NCI-H446 treated with DMSO at 0.1 percent for 48 hours (cell line): Measurements from ENCODE around the gene PDIK1L.
"Not testable (repeated sequence)": the region's sequence is repeated elsewhere in the genome, so short reads cannot be mapped to it uniquely, and the experiment has no call there.

Experiments used
- DNase-seq: peaks from one replicate; lab custom pipeline; 2025; lab: John Stamatoyannopoulos, UW

The PDIK1L gene

DNA sequence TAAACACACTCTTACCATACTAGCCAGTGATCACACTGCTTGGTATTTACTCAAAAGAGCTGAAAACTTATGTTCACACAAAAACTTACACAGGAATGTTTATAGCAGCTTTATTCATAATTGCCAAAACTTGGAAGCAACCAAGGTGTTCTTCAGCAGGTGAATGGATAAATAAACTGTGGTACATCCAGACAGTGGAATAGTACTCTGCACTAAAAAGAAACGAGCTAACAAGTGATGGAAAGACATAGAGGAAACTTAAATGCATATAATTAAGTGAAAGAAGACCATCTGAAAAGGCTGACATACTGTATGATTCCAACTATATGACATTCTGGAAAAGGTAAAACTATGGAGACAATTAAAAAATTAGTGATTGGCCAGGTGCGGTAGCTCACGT lies 20.7 kb upstream of the PDIK1L start:
- DNase-seq = no peak

- no peak for DNase-seq
Measured at GRCh38 chr1:26092422-26092821, 19.2 kb upstream of the PDIK1L start.

DNA sequence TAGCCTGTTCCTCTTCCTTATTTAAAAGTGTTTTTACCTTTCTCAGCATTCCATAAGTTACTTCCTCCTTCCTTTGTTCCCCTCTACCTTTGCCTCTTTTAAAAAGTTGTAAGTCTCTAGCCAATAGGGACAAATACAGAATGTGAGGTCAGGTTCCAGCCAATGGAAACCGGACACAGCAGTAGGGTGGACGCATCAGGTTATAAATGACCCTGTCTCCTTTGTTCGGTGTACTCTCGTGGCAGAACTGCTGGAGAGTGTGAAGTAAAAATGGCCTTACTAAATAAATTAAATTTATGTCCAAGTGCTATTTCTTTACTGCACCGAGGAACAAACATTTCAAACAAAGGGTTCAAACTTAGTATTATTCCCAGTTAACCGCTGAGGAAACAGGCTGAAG lies 18.1 kb upstream of the PDIK1L start:
- DNase-seq = not testable (repeated sequence)

DNA sequence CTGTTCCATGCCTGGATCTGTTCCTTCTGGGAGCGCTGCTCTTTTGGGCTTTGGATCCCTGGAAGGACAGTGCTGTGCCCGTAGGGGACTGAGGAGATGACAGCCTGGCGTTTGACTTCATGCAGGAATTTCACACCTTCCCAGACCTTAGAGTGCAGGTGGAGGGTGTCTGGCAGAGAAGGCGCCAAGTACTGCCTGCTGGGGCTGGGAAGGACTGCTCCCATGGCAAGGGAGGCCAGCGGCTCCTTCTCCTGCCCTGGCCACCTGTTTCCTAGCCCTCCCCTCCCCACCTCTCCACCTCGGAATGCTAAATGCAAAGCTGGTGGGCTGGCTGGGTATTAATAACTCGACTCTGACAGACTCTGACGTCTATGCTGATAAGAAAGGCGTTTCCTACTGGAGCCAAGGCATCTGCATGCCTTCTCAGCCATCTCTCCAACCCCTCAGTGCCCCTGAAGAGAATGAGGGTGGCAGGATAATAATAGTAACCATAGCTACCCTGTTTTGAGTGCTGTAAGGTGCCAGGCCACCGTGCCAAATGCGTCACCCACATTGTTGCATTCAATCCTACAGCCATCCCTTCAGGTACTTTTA lies 17.5 kb upstream of the PDIK1L start:
- no peak for DNase-seq

DNA sequence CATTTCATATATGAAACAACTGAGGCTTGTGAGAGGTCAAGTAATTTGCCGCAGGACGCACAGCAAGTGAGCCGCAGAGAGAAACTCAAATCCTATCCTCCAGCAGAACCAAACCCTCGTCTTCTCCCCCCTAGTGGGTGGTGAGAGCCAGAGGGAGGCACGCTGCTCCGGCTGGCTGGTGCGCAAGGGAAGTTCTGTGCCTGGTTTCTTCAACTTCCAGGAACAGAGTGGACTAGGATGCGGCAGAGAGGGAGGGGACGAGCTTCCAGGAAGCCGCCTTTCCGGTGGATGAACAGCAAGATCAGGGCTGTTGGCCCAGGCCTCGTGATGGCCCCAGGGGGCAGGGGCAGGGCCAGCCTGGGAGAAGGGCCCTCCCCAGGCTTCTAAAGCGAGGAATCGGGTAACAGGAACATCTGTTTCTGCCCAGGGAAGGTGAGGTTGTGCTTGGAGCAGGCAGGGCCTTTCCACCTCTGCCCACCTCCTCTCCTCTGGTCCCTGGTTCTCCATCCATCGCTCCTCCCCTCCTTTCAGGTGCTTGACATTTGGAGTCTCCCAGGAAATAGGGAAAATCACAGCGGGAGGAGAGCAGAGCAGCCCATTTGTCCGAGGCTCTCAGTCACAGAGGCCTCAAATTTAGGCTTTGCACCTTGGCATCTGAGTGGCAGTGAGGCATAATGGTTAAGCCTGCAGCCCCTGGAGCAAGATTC lies 16.8 kb upstream of the PDIK1L start:
- DNase-seq = no peak

- no peak for DNase-seq
Measured at GRCh38 chr1:26096471-26096870, 15.2 kb upstream of the PDIK1L start.

- DNase-seq = no peak
Measured at GRCh38 chr1:26097696-26098095, 13.9 kb upstream of the PDIK1L start.

GRCh38 chr1:26098602-26099001 lies 13.0 kb upstream of the PDIK1L start:
- no peak for DNase-seq

- no peak for DNase-seq
Measured at GRCh38 chr1:26099780-26100179, 11.8 kb upstream of the PDIK1L start.

DNA sequence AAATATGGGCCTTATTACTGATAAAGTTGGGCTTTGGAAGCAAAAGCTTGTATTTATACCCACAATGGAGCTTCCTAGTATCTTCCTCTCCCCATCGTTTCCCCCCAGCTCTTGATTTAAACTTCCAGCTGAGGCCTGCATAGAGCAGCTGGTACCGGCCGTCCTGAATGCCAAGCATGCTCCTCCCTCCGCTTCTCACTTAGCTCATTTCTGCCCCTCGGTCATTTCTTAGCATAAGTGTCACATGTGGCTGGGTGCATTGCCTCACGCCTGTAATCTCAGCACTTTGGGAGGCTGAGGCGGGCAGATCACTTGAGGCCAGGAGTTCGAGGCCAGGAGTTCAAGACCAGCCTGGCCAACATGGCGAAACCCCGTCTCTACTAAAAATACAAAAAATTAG lies 11.4 kb upstream of the PDIK1L start:
- DNase-seq = not testable (repeated sequence)

DNA sequence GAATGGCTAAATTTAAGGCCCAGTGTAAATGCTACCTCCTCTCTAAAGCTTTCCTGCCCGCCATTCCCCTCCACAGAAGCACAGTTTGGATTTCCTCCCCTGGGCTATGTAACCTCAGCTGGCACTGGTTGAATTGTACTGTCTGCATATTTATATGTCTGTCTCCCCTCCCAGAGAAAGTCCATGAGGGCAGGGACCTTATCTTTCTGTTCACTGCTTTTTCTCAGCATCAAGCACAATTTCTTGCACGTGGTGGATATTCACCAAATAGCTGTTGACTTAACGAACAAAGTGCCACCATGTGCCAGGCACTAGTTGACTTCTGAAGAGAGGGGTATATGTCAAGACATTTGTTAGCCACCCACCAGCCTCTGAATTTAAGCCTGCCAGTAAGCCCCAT lies 9.5 kb upstream of the PDIK1L start:
- no peak for DNase-seq

DNA sequence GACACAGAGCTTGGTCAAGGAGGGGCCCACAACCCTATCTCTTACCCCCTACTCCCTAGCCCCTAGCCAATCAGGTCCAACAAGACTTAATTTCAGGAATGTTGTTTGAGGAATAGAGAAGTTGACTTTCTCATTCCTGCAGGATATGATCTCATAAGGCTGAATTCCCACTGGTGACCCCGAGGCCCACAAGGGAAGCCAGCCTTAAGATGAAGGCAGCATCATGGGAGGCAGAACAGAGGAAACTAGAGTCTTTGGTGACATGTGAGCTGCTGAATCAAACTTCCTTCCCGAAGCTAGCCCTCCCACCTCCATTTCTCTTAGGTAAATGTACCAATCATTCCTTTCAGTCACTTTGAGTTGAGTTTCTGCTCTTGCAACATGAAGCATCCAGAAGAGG lies 9.1 kb upstream of the PDIK1L start:
- DNase-seq = no peak

GRCh38 chr1:26105226-26105548 lies 6.4 kb upstream of the PDIK1L start:
- DNase-seq = not testable (repeated sequence)

- DNase-seq = no peak
Measured at GRCh38 chr1:26109229-26110164, 2.1 kb upstream of the PDIK1L start.

DNA sequence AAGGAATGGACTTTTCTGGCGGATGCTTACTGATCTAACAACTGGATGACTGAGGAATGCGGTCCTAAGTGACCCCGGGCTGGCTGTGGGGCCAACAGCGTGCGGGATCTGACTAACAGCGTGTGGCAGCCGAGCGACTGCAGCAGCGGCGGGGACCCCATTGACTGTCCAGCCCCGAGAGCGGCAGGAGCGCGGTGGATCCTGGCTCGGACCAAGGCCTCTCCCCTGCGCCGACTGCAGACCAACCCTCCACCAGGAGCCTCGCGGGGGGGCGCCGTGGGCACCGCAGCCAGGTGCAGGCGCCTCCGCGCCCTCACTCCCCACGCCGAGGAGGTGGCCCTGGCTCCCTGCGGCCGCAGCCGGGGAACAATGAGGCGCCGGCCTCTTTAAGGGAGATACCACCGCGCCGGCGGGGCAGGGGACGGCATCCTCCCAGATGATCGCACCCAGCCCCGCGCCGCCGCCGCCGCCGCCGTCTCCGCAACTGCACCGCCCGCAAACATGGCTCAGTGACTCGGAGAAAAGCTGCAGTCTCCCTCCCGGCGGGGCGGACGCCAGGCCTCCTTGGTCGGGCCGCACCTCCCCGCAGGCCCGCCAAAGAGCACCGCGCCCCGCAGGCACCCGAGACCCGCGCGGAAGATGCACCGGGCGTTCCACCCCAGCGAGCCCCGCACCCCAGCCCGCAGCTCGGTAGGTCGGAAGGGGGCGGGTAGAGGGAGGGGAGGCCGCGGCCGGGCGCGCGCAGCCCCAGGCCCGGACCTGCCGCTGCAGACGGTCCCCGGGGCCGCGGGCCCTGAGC lies 694 bp upstream of the PDIK1L start:
- DNase-seq = peak; percentile 62

DNA sequence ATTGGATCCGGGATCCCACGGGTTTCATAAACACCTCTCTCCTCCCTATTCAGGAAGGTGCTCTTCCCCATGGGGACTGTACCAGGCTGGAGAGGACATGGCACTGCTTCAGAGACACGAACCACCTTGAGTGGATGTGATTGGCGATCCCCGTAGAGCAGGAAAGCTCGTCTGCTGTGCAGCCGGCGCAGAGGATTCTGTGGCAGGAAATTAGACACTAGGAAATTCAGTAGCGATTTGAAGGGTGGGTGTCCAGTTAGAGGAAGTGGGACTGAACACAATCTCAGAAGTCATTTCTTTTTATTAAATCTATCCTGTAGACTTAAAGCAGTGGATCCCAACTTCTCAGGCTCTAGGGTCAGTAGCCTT lies 767 bp downstream of the PDIK1L start:
- no peak for DNase-seq

DNA sequence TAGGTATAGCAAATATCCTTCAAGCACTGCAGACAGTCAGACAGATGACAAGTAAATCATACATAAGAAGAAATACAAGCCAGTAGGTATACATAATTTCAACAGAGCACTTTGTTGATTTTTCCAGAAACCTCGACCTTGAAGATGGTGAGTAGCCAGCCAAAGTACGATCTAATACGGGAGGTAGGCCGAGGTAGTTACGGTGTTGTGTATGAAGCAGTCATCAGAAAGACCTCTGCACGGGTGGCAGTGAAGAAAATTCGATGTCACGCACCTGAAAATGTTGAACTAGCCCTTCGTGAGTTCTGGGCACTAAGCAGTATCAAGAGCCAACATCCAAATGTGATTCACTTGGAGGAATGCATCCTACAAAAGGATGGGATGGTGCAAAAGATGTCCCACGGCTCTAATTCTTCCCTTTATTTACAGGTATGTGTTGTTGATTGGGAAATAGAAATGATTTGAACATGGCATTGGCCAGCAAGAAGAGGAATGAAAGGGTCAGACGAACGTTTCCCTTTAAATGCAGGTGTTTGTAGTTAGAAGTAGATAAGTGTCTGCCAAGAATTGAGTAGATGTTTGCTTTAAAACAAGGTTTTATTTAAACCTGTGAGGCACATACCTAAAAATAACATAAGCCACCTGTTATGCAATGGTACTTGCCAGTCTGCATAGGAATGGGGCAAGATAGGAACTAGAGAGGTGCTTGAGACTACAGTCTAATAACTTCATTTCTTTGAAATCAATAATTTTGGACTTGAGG lies 2.7 kb downstream of the PDIK1L start:
- DNase-seq = no peak

- no peak for DNase-seq
Measured at GRCh38 chr1:26119892-26120608, 8.4 kb downstream of the PDIK1L start.

- no peak for DNase-seq
Measured at GRCh38 chr1:26121854-26122773, 10.5 kb downstream of the PDIK1L start.
